HPDE6-E6E7 (cell line): ENCODE measurements around the gene SMG5.

Experiments used
- DNase-seq: peaks from one replicate; pipeline ENCODE4 v3.0.0; 2011; ENCODE audit warnings: missing footprints; ENCODE audit errors: extremely low spot score

The SMG5 gene

DNA sequence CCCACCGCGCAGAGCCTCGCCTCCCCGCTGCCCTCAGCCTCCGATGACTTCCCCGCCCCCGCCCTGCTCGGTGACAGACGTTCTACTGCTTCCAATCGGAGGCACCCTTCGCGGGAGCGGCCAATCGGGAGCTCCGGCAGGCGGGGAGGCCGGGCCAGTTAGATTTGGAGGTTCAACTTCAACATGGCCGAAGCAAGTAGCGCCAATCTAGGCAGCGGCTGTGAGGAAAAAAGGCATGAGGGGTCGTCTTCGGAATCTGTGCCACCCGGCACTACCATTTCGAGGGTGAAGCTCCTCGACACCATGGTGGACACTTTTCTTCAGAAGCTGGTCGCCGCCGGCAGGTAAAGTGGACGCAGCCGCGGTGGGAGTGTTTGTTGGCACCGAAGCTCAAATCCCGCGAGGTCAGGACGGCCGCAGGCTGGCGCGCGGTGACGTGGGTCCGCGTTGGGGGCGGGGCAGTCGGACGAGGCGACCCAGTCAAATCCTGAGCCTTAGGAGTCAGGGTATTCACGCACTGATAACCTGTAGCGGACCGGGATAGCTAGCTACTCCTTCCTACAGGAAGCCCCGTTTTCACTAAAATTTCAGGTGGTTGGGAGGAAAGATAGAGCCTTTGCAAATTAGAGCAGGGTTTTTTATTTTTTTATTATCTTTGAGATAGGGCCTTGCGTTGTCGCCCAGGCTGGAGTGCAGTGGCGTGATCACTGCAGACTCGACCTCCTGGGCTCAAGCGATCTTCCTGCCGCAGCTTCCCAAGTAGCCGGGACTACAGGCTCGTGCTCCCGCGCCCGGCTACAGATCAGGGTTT lies 69.6 kb downstream of the SMG5 start, which contains the start of gene PMF1:
Gene PMF1, plus strand, starts transcription at position 175 of the 811 bp plus-strand sequence. Its CDS starts 9 bp downstream, at position 184.
- DNase-seq: peak; percentile 100

DNA sequence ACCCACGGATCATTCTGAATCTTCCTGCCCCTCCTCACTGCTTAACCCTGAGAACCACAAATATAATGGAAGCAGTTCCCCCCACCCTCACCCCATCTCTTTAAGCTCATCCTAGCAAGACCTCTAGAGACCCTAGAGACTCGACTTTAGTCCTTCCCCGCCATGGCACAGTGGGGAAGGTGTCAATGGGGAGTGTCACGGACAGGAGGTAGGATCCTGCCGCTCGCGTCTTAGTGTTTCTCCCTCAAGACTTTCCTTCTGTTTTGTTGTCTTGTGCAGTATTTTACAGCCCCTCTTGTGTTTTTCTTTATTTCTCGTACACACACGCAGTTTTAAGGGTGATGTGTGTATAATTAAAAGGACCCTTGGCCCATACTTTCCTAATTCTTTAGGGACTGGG lies 70.5 kb downstream of the SMG5 start:
- DNase-seq: no peak

DNA sequence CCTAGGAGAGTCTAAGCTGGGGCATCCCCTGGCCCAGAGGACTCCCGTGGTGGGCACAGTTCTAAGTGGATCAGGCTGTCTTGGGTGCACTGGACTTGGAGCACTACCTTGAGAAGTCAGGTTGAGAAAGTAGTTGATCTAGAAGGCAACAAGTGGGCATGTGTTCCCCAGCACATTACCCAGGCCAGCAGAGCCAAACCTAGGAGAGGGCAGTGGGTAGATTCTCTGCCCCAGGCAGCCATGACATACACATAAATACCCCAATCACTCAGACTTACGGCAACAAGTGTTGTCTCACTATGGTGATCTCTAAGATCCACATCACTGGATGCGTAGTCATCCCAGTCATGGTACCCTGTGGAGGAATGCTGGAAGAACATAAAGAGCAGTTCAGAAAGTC lies 71.4 kb downstream of the SMG5 start:
- no peak for DNase-seq

DNA sequence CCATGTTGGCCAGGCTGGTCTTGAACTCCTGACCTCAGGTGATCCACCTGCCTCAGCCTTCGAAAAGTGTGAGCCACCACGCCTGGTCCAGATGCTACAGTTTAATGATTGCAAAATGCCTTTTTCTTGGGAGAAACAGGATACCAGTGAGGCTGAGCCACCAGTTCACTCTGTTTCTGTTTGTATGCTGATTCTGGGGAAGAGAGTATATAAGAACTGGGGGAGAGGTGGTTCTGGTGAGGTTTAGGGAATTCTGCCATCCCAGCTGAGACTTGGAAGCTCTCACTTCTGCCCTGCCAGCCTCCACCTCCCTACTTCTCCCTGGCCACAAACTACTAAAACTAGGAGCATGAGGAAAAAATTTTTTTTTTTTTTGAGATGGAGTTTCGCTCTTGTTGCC lies 77.9 kb downstream of the SMG5 start:
- DNase-seq: no peak

DNA sequence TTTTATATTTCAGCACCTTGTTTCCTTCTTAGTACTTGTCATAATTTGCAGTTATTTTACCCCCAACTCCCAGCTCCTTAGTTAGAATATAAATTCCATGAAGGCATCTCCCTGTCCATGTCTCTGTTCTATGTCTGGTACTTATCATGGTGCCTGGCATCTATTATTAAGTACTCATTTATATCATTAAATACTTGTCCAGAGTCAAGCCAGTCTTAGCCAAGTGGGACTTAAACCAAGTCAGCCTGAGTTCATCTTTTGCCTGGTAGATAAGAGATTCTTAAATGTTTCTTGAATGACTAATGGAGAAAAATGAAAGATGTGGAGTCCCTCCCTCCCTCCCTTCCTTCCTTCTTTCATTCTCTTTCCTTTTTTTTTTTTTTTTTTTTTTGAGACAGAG lies 79.3 kb downstream of the SMG5 start:
- DNase-seq: no peak

DNA sequence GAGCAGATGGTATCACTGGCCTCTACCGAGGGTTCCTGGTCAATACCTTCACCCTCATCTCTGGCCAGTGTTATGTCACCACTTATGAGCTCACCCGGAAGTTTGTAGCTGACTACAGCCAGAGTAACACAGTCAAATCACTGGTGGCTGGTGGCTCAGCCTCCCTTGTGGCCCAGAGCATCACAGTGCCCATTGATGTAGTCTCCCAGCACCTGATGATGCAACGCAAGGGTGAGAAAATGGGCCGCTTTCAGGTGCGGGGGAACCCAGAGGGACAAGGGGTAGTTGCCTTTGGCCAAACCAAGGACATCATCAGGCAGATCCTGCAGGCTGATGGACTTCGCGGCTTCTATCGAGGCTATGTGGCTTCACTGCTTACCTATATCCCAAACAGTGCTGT lies 82.6 kb downstream of the SMG5 start:
- DNase-seq: no peak
